ENCODE results near the gene ACLY. TPM values are rescaled to one million over a fixed set of nuclear protein-coding genes. Genes with fewer than 3 reads are reported as not detected.

ACLY gene
- total and polyA plus RNA-seq, 2 of the 13 experiments (the other 11 are each of a cell fraction or from before 2014, with no cell fraction given): 111 to 218 TPM

GRCh38 chr17:41918314-41919164, at the start of gene ACLY (continued):
- 0 out of 2 replicates have a peak, but pooled peaks have one; percentile 43 for TF ChIP-seq PAWR (CRISPR knock-in tag; IDR thresholded peaks at IDR 0.05; ENCODE audit: borderline replicate concordance)
- peak; percentile 68 for TF ChIP-seq PHF8 (CRISPR knock-in tag; IDR thresholded peaks at IDR 0.05)
- TF ChIP-seq ZBTB37 (CRISPR knock-in tag; IDR thresholded peaks at IDR 0.05): 0 out of 2 replicates have a peak, but pooled peaks have one; percentile 12
- TF ChIP-seq MXD4 (CRISPR knock-in tag; IDR thresholded peaks at IDR 0.05): 0 out of 2 replicates have a peak, but pooled peaks have one; percentile 8
- TF ChIP-seq IRF9 (CRISPR knock-in tag; IDR thresholded peaks at IDR 0.05; ENCODE audit: borderline replicate concordance): 0 out of 2 replicates have a peak, but pooled peaks have one; percentile 3
- peak; percentile 43; the same call in 1 of the 2 replicates for TF ChIP-seq MYC (CRISPR knock-in tag; IDR thresholded peaks at IDR 0.05; ENCODE audit: borderline replicate concordance)
- TF ChIP-seq ZNF510 (CRISPR knock-in tag; IDR thresholded peaks at IDR 0.05; ENCODE audit: low read depth): 0 out of 2 replicates have a peak, but pooled peaks have one; percentile 5
- 0 out of 2 replicates have a peak, but pooled peaks have one; percentile 20 for TF ChIP-seq PHF21A (CRISPR knock-in tag; IDR thresholded peaks at IDR 0.05)
- 0 out of 2 replicates have a peak, but pooled peaks have one; percentile 9 for TF ChIP-seq ISX (CRISPR knock-in tag; conservative IDR thresholded peaks at IDR 0.05)
- peak in 1 of 2 experiments; percentile 35; a peak in 1 of 4 replicates for TF ChIP-seq ATF4 (CRISPR knock-in tag; IDR thresholded peaks at IDR 0.05)
- TF ChIP-seq FOXM1 (CRISPR knock-in tag; IDR thresholded peaks at IDR 0.05): no peak
- TF ChIP-seq ZBTB39 (CRISPR knock-in tag; IDR thresholded peaks at IDR 0.05): peak; percentile 92
- peak; percentile 15; the same call in 1 of the 2 replicates for TF ChIP-seq TFAP4 (IDR thresholded peaks at IDR 0.05; ENCODE audit: borderline replicate concordance, low read depth)
- no peak for TF ChIP-seq ZNF207 (IDR thresholded peaks at IDR 0.05; ENCODE audit: borderline replicate concordance)
- TF ChIP-seq NR2F6 (IDR thresholded peaks at IDR 0.05): no peak
- no peak for TF ChIP-seq NR2F6 (CRISPR knock-in tag; IDR thresholded peaks at IDR 0.05)
- TF ChIP-seq GATA4 (IDR thresholded peaks at IDR 0.05; ENCODE audit: borderline replicate concordance, low read depth): peak; percentile 78; the same call in 1 of the 2 replicates
- peak; percentile 14; the same call in 1 of the 2 replicates for TF ChIP-seq TFE3 (CRISPR knock-in tag; IDR thresholded peaks at IDR 0.05)
- TF ChIP-seq EZH2 (conservative IDR thresholded peaks at IDR 0.05; ENCODE audit: low read depth, low read length): no peak
- TF ChIP-seq NAIF1 (CRISPR knock-in tag; IDR thresholded peaks at IDR 0.05; ENCODE audit: borderline replicate concordance): no peak; the same call in 1 of the 2 replicates

All from HepG2 (cell line).